GM19239 (cell line): ENCODE results near the gene PAM.
"Not testable (repeated sequence)": the region's sequence is repeated elsewhere in the genome, so short reads cannot be mapped to it uniquely, and the experiment has no call there.

Experiments
- DNase-seq: peaks from one replicate; pipeline ENCODE4 v3.0.0; 2011; ENCODE audit warnings: low spot score; ENCODE audit not compliant: insufficient read length
- FAIRE-seq: peaks from 2 replicates; lab custom pipeline; 2011; peaks lifted over from hg19 to GRCh38; lab: Jason Lieb, UNC

The PAM gene

GRCh38 chr5:102775756-102776155 is 20.7 kb downstream of the PAM start:
- DNase-seq, FAIRE-seq: not testable (repeated sequence)

DNA sequence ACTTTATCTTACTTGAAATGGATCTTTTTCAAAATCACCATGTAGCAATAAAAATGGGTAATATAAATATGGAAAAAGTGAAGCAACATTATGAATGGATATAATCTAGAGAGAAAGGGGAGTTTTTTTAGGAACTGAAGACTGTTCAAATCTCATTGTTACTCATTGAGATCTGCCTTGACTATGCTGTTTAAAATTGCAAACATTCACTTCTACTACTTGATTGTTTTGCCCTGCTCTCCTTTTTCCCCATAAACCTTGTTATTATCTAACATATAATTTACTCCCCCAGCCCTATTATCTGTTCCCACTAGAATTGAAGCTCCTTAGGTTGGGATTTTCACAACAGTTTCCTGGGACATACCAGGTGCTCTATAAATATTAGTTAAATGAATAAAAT is 22.0 kb downstream of the PAM start:
- DNase-seq (no peak), FAIRE-seq (no peak)

DNA sequence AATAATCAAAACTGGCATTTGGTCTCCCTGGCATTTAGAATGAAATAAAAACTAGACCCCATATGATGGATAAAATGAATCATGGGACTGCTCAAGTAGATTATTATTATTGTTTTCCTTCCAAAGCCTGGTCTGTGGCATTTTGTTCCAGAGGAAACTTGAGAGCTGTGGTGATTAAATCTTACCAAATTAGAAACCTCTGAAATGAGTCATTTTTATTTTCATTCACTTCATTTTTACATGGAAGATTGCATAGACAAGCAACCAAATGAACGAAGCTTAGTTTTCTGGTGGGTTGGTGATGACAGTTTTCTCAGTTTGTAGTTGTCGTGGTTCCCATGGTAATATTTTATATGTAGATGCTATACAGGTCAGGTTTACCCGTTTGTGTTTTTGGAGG is 23.4 kb downstream of the PAM start:
- DNase-seq (no peak), FAIRE-seq (no peak)

- DNase-seq: no peak
- no peak for FAIRE-seq
These were observed 26.3 kb downstream of the PAM start for GRCh38 chr5:102781359-102781758.

DNA sequence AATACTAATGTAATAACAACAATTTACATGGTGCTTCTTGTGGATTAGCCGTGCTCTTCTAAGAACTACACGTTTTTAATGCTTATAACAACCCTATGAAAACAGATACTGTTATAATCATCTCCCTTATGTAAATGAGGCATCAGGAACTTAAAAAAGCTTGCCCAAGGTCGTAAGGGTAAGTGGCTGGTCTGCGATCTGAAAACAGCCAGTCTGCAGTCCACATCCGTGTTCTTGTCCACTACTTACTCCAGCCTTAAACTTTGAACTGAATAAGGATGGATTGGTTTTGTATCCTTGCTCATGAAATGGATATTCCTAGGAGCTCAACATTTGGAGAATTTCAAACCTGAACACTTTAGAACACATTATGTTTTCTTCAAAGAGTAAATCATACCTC is 26.7 kb downstream of the PAM start:
- peak; percentile 83 for FAIRE-seq
- DNase-seq: no peak

DNA sequence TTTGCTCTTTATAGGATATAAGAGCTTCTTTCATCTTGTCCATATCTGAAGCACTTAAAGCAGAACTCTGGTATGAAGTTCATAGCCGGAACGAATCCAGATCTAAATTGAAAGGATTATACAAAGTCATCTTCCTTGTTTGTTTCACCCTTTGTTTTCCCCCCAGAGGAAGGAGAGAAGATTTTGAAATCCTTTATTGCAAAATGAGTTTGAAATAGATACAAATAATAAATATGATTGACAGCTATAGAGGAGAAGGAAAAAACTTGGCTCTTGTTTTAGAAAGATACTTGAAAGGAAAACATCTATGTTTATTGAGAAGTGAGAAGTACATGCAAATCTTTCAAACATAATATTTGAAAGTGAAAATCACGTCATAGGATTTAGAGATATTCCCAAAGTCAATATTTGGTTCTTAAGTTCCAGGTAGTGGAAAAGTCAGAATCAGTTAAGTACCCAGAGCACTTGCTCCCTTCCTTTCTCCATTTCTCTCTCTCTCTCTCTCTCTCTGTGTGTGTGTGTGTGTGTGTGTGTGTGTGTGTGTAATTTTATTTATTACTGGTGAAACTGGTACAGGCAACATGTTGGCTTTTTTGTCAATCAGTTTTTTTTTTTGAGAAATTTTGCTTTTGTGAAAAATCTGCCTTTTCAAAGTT is 27.2 kb downstream of the PAM start:
- FAIRE-seq: no peak
- no peak for DNase-seq

DNA sequence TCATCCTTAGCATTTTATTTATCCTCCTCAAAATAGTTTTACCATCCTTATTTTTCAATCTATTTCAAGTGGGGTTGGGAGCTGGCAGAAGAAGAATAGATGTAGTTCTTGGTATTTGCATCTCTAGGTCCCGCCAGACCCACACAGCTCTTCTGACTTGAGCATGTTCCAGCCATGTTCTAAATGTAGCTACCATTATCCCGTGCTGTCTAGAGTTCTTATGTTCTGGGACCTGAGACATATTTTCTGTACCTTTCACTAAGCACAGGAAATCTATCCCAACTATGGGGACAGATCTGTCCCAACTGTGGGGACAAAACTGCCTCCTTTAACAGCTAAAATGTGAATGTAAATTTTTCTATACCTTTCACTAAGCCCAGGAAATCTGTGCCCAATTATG is 32.0 kb downstream of the PAM start:
- FAIRE-seq (no peak), DNase-seq (no peak)

DNA sequence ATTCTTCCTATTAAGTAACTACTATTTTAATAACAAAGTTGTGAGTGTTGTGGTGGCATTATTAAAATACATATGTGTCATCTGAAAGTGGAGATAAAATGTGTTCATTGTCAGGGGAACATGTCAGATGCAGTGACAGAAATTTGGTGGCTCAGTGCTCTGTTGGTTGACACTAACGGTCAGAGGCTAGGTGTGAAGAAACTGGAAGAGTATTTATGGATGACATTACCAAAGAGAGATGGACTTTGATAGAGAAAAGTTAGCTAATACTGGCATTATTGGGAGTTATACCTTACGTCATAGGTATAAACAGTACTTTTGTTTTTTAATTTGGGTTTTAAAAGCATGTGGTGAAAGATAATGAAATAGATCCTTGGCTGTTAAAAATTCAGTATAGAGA is 33.7 kb downstream of the PAM start:
- no peak for DNase-seq
- no peak for FAIRE-seq

DNA sequence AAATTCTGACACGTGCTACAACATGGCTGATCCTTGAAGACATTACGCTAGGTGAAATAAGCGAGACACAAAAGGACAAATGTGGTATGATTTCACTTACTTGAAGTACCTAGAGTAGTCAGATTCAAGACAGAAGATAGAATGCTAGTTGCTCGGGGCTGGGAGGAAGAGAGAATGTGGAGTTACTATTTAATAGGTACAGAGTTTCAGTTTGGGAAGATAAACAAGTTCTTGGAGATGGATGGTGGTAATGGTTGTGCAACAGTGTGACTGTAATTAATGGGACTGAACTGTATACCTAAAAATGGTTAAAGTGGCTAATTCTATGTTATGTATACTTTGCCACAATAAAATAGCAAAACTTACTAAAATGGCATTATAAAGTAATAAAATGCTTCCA is 34.4 kb downstream of the PAM start:
- FAIRE-seq (no peak), DNase-seq (no peak)

DNA sequence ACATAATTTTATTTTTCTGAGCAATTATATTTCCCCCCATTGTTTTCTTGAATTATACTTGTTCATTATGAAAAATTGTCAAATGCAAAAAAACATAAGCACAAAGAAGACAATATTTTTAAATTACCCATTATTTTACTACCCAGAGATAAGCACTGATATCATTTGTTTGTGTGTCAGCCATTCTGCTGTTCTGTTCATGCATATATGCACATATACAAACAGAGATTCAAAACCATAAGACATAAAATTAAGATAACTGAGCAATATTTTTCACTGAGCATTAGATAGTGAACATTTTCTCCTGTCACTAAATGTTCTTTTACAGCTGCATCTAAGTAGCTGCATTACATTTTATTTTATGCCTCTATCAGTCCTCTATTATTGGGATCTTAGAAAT is 35.6 kb downstream of the PAM start:
- FAIRE-seq (no peak), DNase-seq (no peak)

GRCh38 chr5:102792705-102793104 is 37.6 kb downstream of the PAM start:
- no peak for DNase-seq

GRCh38 chr5:102794047-102794446 is 38.9 kb downstream of the PAM start:
- no peak for FAIRE-seq
- no peak for DNase-seq

More at GRCh38 chr5:102792705-102793104, 37.6 kb downstream of the PAM start:
- FAIRE-seq: no peak

GRCh38 chr5:102794677-102795331 is 39.7 kb downstream of the PAM start:
- DNase-seq (no peak), FAIRE-seq (no peak)

- DNase-seq (no peak), FAIRE-seq (no peak)
These were observed 40.4 kb downstream of the PAM start for GRCh38 chr5:102795526-102795925.

GRCh38 chr5:102796009-102796408 is 40.9 kb downstream of the PAM start:
- DNase-seq (no peak), FAIRE-seq (no peak)

- FAIRE-seq (no peak), DNase-seq (no peak)
These were observed 41.4 kb downstream of the PAM start for GRCh38 chr5:102796498-102796897.

DNA sequence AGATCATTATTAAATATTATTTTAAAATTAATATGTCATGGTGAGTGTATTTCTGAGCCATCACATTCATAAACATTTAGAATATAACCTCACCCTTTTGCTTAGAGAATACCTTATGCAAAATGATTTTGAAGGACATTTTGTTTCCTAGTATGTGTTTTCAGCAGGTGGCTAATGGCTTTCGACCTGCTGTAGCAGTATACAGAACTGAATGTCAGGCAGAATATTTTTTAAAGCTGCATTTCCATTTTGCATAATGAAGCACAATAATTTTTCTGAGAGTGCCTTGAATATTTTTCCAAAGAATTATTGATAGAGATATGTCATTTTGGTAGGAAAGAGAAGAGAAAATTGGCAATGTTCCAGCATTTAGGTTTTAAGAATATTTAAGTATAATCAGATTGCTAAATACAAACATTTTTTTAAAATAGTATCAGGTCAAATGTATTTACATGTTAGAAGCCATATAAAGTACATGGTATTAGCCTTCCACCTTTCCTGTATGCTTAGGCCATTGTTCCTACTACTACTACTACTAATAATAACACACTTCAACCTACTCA is 42.3 kb downstream of the PAM start:
- DNase-seq (no peak), FAIRE-seq (peak; percentile 40)

GRCh38 chr5:102798104-102798785 is 43.1 kb downstream of the PAM start:
- FAIRE-seq (no peak), DNase-seq (no peak)

GRCh38 chr5:102799017-102799416 is 43.9 kb downstream of the PAM start:
- no peak for FAIRE-seq
- no peak for DNase-seq

GRCh38 chr5:102800427-102800826 is 45.3 kb downstream of the PAM start:
- DNase-seq (no peak), FAIRE-seq (peak; percentile 76)

DNA sequence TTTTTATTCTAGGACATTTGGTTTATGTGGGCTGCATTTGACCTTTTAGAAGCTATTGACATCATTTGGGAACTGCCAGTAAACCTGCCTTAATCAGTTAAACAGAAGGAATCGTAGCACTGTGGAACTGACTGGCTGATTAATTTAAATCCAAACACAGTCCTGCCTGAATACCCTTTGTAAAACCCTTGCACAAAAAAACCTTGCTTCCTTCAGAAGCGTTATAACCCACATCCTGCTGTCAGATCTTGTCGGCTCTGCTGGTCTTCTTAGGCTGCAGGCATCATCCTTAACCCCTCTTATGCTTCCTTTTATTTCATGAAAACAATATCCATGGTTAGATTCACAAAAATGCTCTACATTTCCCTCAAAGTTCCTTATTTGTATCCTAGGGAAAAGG is 46.3 kb downstream of the PAM start:
- DNase-seq (no peak), FAIRE-seq (no peak)
